TTC549 (cell line): ENCODE data around the gene PRIM2.
"Not testable (repeated sequence)": the region's sequence is repeated elsewhere in the genome, so short reads cannot be mapped to it uniquely, and the experiment has no call there.

Source experiments
- FAIRE-seq: peaks from 2 replicates; lab custom pipeline; 2012; peaks lifted over from hg19 to GRCh38; lab: Jason Lieb, UNC

PRIM2 gene

DNA sequence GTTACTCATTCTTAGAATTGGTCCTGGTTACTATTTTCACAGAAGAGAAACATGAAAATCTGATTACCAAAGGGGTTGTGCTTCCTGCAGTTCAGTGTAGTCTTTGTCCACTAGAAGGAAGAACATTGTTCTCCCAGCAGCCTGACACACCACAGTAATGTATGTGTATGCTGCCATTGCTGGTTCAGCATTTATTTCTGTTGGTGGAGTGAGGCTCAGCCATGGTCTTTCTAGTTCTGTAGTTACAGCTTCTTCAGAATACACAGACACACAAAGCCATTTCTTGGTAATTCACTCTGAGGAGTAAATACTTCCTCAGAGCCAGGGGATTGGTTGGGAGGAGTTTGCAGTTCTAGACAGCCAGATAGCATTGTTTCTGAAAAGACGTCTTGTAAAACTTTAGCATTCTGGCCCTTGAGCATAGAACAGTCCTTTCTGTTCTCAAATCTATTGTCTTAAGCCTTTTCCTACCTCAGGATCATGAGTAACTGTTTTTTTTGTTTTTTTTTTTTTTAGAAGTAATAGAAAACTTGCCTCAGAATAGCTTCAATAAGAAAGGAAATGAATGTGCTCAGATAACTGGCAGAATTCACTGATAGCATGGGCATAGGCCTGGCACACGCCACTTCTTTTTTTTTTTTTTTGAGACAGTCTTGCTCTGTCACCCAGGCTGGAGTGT lies 128.5 kb downstream of the PRIM2 start:
- not testable (repeated sequence) for FAIRE-seq

DNA sequence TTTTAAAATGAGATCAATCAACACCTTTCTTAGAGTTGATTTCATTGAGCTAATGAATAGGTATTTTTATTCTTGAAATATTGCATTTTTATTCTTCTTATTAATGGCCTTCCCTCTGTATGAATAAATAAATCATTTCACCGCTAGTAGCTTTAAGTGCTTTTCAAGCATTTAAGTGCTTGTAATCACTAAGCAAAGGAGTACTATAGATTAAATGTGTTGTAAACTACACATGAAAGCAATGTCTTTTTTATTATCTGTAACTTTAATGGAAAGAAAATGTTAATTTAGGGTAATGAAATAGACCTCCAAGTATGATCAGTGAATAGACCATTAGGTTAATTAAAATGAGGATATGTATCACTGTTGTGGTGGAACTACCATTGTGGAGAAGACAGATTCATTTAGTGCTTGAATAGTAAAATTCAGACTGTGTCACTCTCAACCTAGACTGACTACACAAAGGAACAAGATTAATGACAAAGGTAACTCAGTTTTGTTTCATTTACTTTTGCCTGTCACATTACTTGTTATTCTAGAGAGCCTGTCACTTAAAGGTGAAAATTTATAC lies 132.2 kb downstream of the PRIM2 start:
- FAIRE-seq, result not testable (repeated sequence)

DNA sequence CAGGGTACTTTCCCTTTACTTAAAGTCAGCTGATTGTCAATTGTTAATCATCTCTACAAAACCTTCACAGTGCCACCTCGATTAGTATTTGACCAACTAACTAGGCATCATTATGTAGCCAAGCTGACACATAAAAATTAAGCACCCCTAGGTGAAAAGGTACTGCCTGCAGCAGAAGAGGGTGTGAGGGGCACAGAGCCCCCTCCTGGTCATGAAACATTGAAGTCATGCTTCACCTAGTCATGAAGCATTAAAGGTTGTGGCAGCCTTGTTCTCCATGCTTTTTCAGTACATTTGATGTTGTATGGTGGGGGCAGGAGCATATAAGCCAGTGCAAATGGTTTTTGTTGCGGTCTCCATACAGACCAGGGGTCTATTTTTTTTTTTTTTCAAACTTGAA lies 142.4 kb downstream of the PRIM2 start:
- not testable (repeated sequence) for FAIRE-seq

DNA sequence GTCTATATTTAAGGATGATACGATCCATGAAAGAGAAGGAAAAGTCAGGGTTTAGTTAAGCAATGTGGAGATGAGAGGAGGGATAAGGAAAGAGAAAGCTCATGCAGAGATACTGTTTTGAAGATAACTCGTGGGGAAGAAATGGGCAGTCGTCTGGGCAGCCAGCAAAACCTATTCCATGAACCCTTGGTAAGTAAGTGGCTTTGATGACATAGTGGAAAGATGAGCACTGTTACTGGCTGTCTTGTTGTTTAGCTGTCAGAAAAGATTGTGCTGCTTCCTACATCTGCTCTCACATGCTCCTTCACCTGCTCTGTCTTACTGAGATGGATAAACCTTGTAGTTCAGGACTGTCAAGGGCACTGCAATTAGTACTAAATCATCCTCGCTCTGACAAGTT lies 143.6 kb downstream of the PRIM2 start:
- not testable (repeated sequence) for FAIRE-seq

DNA sequence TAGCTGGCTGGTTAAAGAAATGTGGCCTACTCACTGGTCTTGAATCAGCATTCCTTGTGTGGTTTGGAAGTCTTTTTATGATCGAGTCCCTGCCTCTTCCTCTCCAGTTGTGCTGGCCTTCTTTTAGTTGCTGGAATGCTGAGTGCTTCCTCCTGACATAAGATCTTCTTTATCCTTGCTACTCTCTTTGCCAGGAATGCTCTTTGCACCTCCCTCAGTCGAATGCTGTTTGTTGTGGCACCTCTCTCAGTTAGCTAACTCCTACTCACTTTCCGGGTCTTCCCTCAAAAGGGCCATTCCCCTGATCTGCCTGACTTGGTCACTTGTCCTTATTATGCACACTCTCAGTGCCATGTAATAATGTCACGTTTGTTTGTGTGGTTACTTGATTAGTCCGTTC lies 146.4 kb downstream of the PRIM2 start:
- not testable (repeated sequence) for FAIRE-seq

- not testable (repeated sequence) for FAIRE-seq
Measured at GRCh38 chr6:57465968-57466367, 148.5 kb downstream of the PRIM2 start.

GRCh38 chr6:57469072-57469471 lies 151.6 kb downstream of the PRIM2 start:
- no peak for FAIRE-seq

GRCh38 chr6:57470148-57470547 lies 152.7 kb downstream of the PRIM2 start:
- FAIRE-seq, result not testable (repeated sequence)

GRCh38 chr6:57471314-57471864 lies 154.0 kb downstream of the PRIM2 start:
- FAIRE-seq, result not testable (repeated sequence)

GRCh38 chr6:57472861-57473362 lies 155.5 kb downstream of the PRIM2 start:
- not testable (repeated sequence) for FAIRE-seq

- not testable (repeated sequence) for FAIRE-seq
Measured at GRCh38 chr6:57474862-57475475, 157.5 kb downstream of the PRIM2 start.

GRCh38 chr6:57475656-57476055 lies 158.2 kb downstream of the PRIM2 start:
- FAIRE-seq, result not testable (repeated sequence)

GRCh38 chr6:57480194-57480593 lies 162.8 kb downstream of the PRIM2 start:
- not testable (repeated sequence) for FAIRE-seq

DNA sequence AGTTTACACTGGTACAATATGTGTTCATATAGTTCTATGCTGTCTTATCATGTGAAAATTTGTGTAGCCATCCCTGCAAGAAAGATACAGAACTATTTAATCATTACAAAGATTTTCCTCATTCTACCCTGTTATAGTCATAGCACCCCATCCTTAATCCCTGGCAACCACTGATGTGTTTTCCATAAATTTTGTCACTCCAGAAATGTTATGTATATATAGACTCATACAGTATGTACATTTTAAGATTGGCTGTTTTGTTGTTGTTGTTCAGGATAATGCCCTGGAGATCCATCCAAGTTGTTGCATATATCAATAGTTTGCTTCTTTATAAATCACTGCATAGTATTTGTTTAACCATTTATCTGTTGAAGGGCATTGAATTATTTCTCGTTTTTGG lies 163.7 kb downstream of the PRIM2 start:
- not testable (repeated sequence) for FAIRE-seq

GRCh38 chr6:57482471-57482870 lies 165.0 kb downstream of the PRIM2 start:
- FAIRE-seq, result not testable (repeated sequence)

GRCh38 chr6:57486494-57487081 lies 169.2 kb downstream of the PRIM2 start:
- not testable (repeated sequence) for FAIRE-seq

- not testable (repeated sequence) for FAIRE-seq
Measured at GRCh38 chr6:57488551-57488950, 171.1 kb downstream of the PRIM2 start.

DNA sequence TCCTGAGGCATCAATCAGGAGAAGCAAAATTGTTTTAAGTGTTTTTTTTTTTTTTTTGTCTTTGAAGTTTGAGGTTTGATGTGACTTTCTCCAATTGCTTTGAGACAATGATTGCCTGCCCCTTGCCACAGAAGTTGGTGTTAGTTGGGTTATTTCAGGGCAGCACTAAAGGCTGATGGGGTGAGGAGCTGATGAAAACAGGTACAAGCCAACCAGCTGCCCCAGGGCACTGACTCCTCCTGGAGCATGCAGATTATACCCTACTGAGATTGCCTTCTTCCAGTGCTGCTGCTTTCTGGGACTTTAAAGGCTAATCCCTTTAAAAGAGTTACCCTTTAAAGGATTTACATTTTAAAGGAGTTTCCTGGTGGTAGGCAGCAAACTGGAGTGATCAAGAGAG lies 172.5 kb downstream of the PRIM2 start:
- FAIRE-seq, result not testable (repeated sequence)

DNA sequence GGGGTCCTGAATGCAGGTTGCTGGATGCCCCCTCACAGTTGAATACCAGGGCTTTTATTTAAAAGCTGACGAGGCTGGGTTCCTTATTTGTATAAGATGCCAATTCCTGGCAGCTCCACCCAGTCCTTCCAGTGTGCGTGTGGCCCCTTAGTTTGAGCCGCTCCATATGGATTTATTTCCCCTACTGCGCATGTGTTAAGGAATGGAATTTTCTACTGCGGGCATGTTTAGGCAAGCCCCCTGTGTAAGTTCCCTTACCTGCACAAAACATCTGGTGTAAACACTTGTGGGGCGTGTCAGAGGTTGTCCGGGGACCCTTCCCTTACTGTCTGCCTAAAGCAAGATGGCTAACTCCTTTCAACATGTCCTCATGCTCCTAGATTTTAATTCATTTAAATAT lies 174.4 kb downstream of the PRIM2 start:
- not testable (repeated sequence) for FAIRE-seq

DNA sequence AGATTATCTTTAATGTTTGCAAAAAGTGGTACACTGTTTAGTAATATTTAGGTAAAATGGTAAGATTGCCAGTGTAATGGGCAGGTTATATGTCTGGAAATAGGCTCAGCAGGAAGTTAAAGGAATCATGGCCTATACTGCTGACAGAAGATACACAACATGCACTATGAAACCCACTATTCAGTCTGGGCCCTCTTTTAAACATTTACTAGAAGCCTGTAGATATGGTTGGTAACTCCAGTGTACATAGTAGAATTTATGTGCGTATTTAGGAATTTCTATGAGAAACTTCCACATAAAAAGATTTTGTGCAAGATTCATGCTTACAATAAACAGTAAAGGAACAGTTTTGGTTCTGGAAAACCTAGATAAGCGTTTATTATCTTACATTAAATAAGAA lies 178.8 kb downstream of the PRIM2 start:
- FAIRE-seq, result not testable (repeated sequence)

DNA sequence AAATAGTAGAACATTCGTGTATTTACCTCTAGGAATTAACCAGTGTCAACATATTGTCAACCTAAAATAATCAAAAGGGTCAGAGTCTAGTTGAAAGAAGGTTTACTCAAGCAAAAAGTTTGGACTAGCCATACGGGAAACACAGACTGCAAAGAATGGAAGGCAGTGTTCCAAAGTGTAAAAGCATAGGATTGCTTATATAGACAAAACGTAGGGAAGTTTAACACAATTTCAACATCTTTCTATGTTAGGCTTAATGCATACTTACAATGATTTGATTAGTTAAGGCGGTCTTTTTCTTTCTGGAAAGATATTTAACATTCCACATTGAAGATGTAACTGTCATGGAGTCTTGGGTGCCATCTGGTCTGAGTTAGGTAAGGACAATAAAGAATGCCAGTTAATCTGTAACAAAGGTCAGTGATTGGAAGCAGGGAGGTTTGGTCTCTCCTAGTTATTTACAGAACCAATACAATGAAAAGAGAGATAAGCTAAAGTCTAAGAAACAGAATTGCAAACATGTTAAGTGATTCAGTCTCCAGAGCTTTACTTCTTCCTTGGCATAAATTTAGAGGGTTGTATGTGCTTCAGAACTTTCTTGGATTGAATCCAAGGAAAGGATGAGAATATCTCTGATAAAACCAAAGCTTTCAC lies 183.1 kb downstream of the PRIM2 start:
- not testable (repeated sequence) for FAIRE-seq

GRCh38 chr6:57502387-57502786 lies 185.0 kb downstream of the PRIM2 start:
- not testable (repeated sequence) for FAIRE-seq
